ENCODE measurements around the gene ZCWPW1.

DNA sequence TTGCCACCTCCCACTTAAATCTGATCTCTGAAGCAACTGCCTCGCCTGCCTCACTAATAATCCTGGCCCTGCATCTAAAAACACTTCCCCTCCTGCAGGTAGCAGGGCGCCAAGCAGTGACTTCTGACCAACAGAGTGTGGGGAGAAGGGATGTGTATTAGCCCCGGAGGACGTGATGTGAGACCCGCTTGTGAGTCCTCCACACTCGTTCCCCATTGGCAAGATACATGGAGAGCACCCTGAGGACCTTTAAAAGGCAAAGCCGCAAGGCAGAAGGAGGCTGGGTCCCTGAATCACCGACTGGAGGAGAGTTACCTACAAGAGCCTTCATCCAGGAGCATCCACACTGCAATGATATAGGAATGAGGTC, 61.3 kb downstream of the ZCWPW1 start:
- TF ChIP-seq, protein P1, sequence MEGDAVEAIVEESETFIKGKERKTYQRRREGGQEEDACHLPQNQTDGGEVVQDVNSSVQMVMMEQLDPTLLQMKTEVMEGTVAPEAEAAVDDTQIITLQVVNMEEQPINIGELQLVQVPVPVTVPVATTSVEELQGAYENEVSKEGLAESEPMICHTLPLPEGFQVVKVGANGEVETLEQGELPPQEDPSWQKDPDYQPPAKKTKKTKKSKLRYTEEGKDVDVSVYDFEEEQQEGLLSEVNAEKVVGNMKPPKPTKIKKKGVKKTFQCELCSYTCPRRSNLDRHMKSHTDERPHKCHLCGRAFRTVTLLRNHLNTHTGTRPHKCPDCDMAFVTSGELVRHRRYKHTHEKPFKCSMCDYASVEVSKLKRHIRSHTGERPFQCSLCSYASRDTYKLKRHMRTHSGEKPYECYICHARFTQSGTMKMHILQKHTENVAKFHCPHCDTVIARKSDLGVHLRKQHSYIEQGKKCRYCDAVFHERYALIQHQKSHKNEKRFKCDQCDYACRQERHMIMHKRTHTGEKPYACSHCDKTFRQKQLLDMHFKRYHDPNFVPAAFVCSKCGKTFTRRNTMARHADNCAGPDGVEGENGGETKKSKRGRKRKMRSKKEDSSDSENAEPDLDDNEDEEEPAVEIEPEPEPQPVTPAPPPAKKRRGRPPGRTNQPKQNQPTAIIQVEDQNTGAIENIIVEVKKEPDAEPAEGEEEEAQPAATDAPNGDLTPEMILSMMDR (conservative IDR thresholded peaks at IDR 0.05; ENCODE audit: low read depth, low read length): no peak
- TF ChIP-seq EZH2 (IDR thresholded peaks at IDR 0.05; ENCODE audit: borderline replicate concordance, low read depth, low read length, poor library complexity, severe bottlenecking): no peak

All from A673 (cell line).